ENCODE data around the gene OTOS. TPM values are rescaled to one million over a fixed set of nuclear protein-coding genes. Genes with fewer than 3 reads are reported as not detected.

Gene OTOS
- total RNA-seq, 1 donor = not detected

- Histone ChIP-seq H3K4me3 (ENCODE audit: insufficient read depth, low read length) (no peak overlapping the region), H2AFZ (ENCODE audit: low read length) (no peak overlapping the region), H3K36me3 (ENCODE audit: insufficient read depth, low read length) (no peaks in the 10 kb centered on the region), H3K4me2 (ENCODE audit: insufficient read depth, low read length) (no peak overlapping the region), H3K79me2 (ENCODE audit: insufficient read depth, low read length) (no peaks in the 10 kb centered on the region), H4K20me1 (ENCODE audit: insufficient read depth, low read length) (no peaks in the 10 kb centered on the region), H3K27me3 (ENCODE audit: insufficient read depth, low read length) (peaks cover 8% of the 10 kb centered on the region), H3K9me3 (ENCODE audit: low read depth, low read length) (no peaks in the 10 kb centered on the region), H3K4me1 (ENCODE audit: insufficient read depth, low read length) (no peaks in the 10 kb centered on the region), H3K27ac (ENCODE audit: low read depth, low read length) (no peak overlapping the region)
- TF ChIP-seq CTCF (IDR thresholded peaks at IDR 0.05; ENCODE audit: extremely low read depth, low read depth, low read length) = no peak
- DNase-seq (ENCODE audit: insufficient read length, low spot score, missing footprints) = peak; percentile 69
Measured at GRCh38 chr2:240166761-240167587, 26.5 kb upstream of the OTOS start.

- Histone ChIP-seq H2AFZ (ENCODE audit: low read length) (no peak overlapping the region), H3K9me3 (ENCODE audit: low read depth, low read length) (no peaks in the 10 kb centered on the region), H4K20me1 (ENCODE audit: insufficient read depth, low read length) (no peaks in the 10 kb centered on the region), H3K27me3 (ENCODE audit: insufficient read depth, low read length) (peaks cover 1% of the 10 kb centered on the region), H3K4me1 (ENCODE audit: insufficient read depth, low read length) (no peaks in the 10 kb centered on the region), H3K36me3 (ENCODE audit: insufficient read depth, low read length) (no peaks in the 10 kb centered on the region), H3K4me3 (ENCODE audit: insufficient read depth, low read length) (no peak overlapping the region), H3K27ac (ENCODE audit: low read depth, low read length) (no peak overlapping the region), H3K79me2 (ENCODE audit: insufficient read depth, low read length) (no peaks in the 10 kb centered on the region), H3K4me2 (ENCODE audit: insufficient read depth, low read length) (no peak overlapping the region)
- TF ChIP-seq CTCF (IDR thresholded peaks at IDR 0.05; ENCODE audit: extremely low read depth, low read depth, low read length) = no peak
- DNase-seq (ENCODE audit: insufficient read length, low spot score, missing footprints) = peak; percentile 27
Measured at GRCh38 chr2:240166191-240166590, 25.7 kb upstream of the OTOS start.

GRCh38 chr2:240165661-240166060 is 25.2 kb upstream of the OTOS start:
- DNase-seq (ENCODE audit: insufficient read length, low spot score, missing footprints) = peak; percentile 30
- Histone ChIP-seq H3K79me2 (ENCODE audit: insufficient read depth, low read length) (no peaks in the 10 kb centered on the region), H3K4me3 (ENCODE audit: insufficient read depth, low read length) (no peak overlapping the region), H3K4me2 (ENCODE audit: insufficient read depth, low read length) (no peak overlapping the region), H3K27ac (ENCODE audit: low read depth, low read length) (no peak overlapping the region), H3K9me3 (ENCODE audit: low read depth, low read length) (no peaks in the 10 kb centered on the region), H2AFZ (ENCODE audit: low read length) (no peak overlapping the region), H3K4me1 (ENCODE audit: insufficient read depth, low read length) (no peaks in the 10 kb centered on the region), H3K36me3 (ENCODE audit: insufficient read depth, low read length) (no peaks in the 10 kb centered on the region), H3K27me3 (ENCODE audit: insufficient read depth, low read length) (no peaks in the 10 kb centered on the region), H4K20me1 (ENCODE audit: insufficient read depth, low read length) (no peaks in the 10 kb centered on the region)
- no peak for TF ChIP-seq CTCF (IDR thresholded peaks at IDR 0.05; ENCODE audit: extremely low read depth, low read depth, low read length)

GRCh38 chr2:240165034-240165433 is 24.6 kb upstream of the OTOS start:
- peak; percentile 39 for DNase-seq (ENCODE audit: insufficient read length, low spot score, missing footprints)

More at GRCh38 chr2:240165034-240165433, 24.6 kb upstream of the OTOS start:
- Histone ChIP-seq H2AFZ (ENCODE audit: low read length) (no peak overlapping the region), H3K9me3 (ENCODE audit: low read depth, low read length) (no peaks in the 10 kb centered on the region), H3K79me2 (ENCODE audit: insufficient read depth, low read length) (no peaks in the 10 kb centered on the region), H3K27ac (ENCODE audit: low read depth, low read length) (no peak overlapping the region), H3K4me3 (ENCODE audit: insufficient read depth, low read length) (no peak overlapping the region), H3K36me3 (ENCODE audit: insufficient read depth, low read length) (no peaks in the 10 kb centered on the region), H3K4me2 (ENCODE audit: insufficient read depth, low read length) (no peak overlapping the region), H3K27me3 (ENCODE audit: insufficient read depth, low read length) (no peaks in the 10 kb centered on the region), H3K4me1 (ENCODE audit: insufficient read depth, low read length) (no peaks in the 10 kb centered on the region), H4K20me1 (ENCODE audit: insufficient read depth, low read length) (no peaks in the 10 kb centered on the region)
- no peak for TF ChIP-seq CTCF (IDR thresholded peaks at IDR 0.05; ENCODE audit: extremely low read depth, low read depth, low read length)
